ENCODE data around the gene GRIFIN.

- TF ChIP-seq CTCF (IDR thresholded peaks at IDR 0.05) (no peak), POLR2AphosphoS5 (IDR thresholded peaks at IDR 0.05) (no peak), POLR2A (IDR thresholded peaks at IDR 0.05) (no peak)
Observed at GRCh38 chr7:2438775-2439174, 37.4 kb downstream of the GRIFIN start.
